HEK293 (cell line): Measurements from ENCODE around the gene LSG1.

ENCODE experiments used
- ZNF311 ChIP-seq: fragments of 450-650 bp; formaldehyde crosslinking; IDR thresholded peaks from 2 replicates; pipeline ENCODE4 v1.5.1; 2017; ENCODE audit warnings: missing biosample characterization, missing genetic modification characterization, borderline replicate concordance
- ZNF423 ChIP-seq: fragments of 450-650 bp; formaldehyde crosslinking; IDR thresholded peaks from 2 replicates; pipeline ENCODE4 v1.5.1; 2016; ENCODE audit warnings: missing biosample characterization, missing genetic modification characterization
- ZNF571 ChIP-seq: fragments of 450-650 bp; formaldehyde crosslinking; IDR thresholded peaks from 2 replicates; pipeline ENCODE4 v1.5.0; 2017; ENCODE audit warnings: missing biosample characterization, missing genetic modification characterization
- TF ChIP-seq, protein P1 (sequence below): fragments of 450-650 bp; formaldehyde crosslinking; conservative IDR thresholded peaks from 2 replicates; pipeline ENCODE4 v1.5.1; 2016; ENCODE audit warnings: low read depth, missing biosample characterization, missing genetic modification characterization

DNA sequence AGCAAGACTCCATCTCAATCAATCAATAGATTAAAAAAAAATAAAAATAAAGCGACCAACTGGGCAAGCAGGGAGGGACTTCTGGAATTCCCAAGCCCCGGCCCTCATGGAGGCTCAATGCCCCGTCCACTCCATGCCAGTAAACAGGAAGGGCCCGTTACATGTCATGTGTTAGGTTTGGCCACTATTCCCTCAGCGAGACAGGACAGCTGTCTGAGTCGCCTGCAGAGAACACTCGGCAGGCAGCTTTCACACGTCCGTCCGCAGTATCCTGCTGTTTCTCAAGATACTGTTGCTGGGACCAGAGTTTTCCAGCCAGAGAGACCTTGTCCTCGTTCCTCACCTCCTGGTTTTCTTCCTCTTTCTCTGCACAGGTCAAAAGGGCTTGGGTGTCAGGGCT, 56.8 kb downstream of the LSG1 start:
- TF ChIP-seq ZNF571 (tag by site-specific recombination) = no peak
- no peak for TF ChIP-seq ZNF423 (tag by site-specific recombination)
- TF ChIP-seq, protein P1, sequence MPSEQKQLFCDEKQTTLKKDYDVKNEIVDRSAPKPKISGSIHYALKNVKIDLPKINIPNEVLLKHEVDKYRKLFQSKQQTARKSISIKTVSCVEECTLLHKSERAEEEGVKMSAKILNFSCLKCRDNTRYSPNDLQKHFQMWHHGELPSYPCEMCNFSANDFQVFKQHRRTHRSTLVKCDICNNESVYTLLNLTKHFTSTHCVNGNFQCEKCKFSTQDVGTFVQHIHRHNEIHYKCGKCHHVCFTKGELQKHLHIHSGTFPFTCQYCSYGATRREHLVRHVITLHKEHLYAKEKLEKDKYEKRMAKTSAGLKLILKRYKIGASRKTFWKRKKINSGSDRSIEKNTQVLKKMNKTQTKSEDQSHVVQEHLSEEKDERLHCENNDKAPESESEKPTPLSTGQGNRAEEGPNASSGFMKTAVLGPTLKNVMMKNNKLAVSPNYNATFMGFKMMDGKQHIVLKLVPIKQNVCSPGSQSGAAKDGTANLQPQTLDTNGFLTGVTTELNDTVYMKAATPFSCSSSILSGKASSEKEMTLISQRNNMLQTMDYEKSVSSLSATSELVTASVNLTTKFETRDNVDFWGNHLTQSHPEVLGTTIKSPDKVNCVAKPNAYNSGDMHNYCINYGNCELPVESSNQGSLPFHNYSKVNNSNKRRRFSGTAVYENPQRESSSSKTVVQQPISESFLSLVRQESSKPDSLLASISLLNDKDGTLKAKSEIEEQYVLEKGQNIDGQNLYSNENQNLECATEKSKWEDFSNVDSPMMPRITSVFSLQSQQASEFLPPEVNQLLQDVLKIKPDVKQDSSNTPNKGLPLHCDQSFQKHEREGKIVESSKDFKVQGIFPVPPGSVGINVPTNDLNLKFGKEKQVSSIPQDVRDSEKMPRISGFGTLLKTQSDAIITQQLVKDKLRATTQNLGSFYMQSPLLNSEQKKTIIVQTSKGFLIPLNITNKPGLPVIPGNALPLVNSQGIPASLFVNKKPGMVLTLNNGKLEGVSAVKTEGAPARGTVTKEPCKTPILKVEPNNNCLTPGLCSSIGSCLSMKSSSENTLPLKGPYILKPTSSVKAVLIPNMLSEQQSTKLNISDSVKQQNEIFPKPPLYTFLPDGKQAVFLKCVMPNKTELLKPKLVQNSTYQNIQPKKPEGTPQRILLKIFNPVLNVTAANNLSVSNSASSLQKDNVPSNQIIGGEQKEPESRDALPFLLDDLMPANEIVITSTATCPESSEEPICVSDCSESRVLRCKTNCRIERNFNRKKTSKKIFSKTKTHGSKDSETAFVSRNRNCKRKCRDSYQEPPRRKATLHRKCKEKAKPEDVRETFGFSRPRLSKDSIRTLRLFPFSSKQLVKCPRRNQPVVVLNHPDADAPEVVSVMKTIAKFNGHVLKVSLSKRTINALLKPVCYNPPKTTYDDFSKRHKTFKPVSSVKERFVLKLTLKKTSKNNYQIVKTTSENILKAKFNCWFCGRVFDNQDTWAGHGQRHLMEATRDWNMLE = no peak
- TF ChIP-seq ZNF311 (tag by site-specific recombination) = no peak
